Heart left ventricle (tissue), 13 donors: ENCODE data around the gene REXO1.

Experiments
- POLR2A ChIP-seq, 2 donors: fragments of 450-650 bp; IDR thresholded peaks; one replicate each; pipeline ENCODE4 v1.6.1; 2017; ENCODE audit warnings: antibody characterized with exemption in 2 of 2, mild to moderate bottlenecking in 2 of 2, moderate library complexity in 2 of 2
- TF ChIP-seq, protein P1 (sequence below), 12 donors: fragments of 200-600 bp; sonication (generic) in 4 of 12; IDR thresholded peaks; one replicate each; pipeline versions ENCODE4 v1.5.0 to v1.8.0; 2018 to 2022; ENCODE audit warnings: antibody characterized with exemption in 12 of 12, mild to moderate bottlenecking in 5 of 12
- donor health status: ischemic (EF 13 %, LVEDD 7.1; RV severe dilation, severe dysfunction).
- donor health status: DM: no; HTN: yes; CAD: no.
- donor health status: DM: no; HTN: no; CAD: no.
- donor health status: ischemic (EF 25% LVEDD 6.9; RV normal size, moderate dysfunction).
- donor health status: ischemic (EF 25% LVEDD 5.7; RV mildly dilated, moderate dysfunction).
- donor health status: ischemic (EF 35%, LVEDD 5.7; RV mildly dilated, moderate dysfunction).
- donor health status: nonischemic (EF 11% LVEDD 7.7; RV severe dilation, severe dysfunction).
- donor health status: DM: yes; HTN: yes; CAD: no.
- donor health status: PGD.
- donor health status: ischemic (EF 29% LVEDD 5.4; RV normal size, mild dysfunction).
- donor health status: nonischemic (EF 23%, LVEDD 6.1; RV moderate dilation, normal function).

GRCh38 chr19:1783354-1783753 is 64.9 kb downstream of the REXO1 start:
- TF ChIP-seq, protein P1, sequence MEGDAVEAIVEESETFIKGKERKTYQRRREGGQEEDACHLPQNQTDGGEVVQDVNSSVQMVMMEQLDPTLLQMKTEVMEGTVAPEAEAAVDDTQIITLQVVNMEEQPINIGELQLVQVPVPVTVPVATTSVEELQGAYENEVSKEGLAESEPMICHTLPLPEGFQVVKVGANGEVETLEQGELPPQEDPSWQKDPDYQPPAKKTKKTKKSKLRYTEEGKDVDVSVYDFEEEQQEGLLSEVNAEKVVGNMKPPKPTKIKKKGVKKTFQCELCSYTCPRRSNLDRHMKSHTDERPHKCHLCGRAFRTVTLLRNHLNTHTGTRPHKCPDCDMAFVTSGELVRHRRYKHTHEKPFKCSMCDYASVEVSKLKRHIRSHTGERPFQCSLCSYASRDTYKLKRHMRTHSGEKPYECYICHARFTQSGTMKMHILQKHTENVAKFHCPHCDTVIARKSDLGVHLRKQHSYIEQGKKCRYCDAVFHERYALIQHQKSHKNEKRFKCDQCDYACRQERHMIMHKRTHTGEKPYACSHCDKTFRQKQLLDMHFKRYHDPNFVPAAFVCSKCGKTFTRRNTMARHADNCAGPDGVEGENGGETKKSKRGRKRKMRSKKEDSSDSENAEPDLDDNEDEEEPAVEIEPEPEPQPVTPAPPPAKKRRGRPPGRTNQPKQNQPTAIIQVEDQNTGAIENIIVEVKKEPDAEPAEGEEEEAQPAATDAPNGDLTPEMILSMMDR (IDR thresholded peaks at IDR 0.05) = no peak
- TF ChIP-seq POLR2A (IDR thresholded peaks at IDR 0.05) = no peak
